GM12878 (cell line): ENCODE measurements around the gene DYNLT4.
A peak's percentile ranks its signal among the peaks of the same experiment; 100 is the strongest.

ENCODE experiments used
- ATF2 ChIP-seq: IDR thresholded peaks from 2 replicates; pipeline ENCODE4 v1.6.1; 2012; ENCODE audit warnings: low read length, inconsistent platforms
- CHD2 ChIP-seq: IDR thresholded peaks from 2 replicates; pipeline ENCODE4 v1.6.1; 2011; ENCODE audit warnings: low read depth, low read length, improper control_type of control experiment, borderline replicate concordance
- JUNB ChIP-seq: IDR thresholded peaks from 2 replicates; pipeline ENCODE4 v1.6.1; 2016; ENCODE audit warnings: antibody characterized with exemption, mild to moderate bottlenecking
- PKNOX1 ChIP-seq: fragments of 450-650 bp; IDR thresholded peaks from 2 replicates; pipeline ENCODE4 v1.6.1; 2016; ENCODE audit warnings: mild to moderate bottlenecking
- POLR2AphosphoS5 ChIP-seq: IDR thresholded peaks from 2 replicates; pipeline ENCODE4 v1.6.1; 2011; ENCODE audit warnings: mild to moderate bottlenecking, low read length, inconsistent platforms
- YY1 ChIP-seq: IDR thresholded peaks from 2 replicates; pipeline ENCODE4 v1.6.1; 2011; ENCODE audit warnings: low read depth, mild to moderate bottlenecking, low read length
- ZBTB33 ChIP-seq: fragments of 450-650 bp; IDR thresholded peaks from 2 replicates; pipeline ENCODE4 v1.6.1; 2017; ENCODE audit warnings: mild to moderate bottlenecking
- ZZZ3 ChIP-seq: IDR thresholded peaks from 2 replicates; pipeline ENCODE4 v1.6.1; 2011; ENCODE audit warnings: low read depth; ENCODE audit not compliant: control insufficient read depth, insufficient read length
- TF ChIP-seq, protein P1 (sequence below), 3 experiments: IDR thresholded peaks in 2 of 3; conservative IDR thresholded peaks in 1 of 3; 2 replicates each; pipeline ENCODE4 v1.5.1; 2011; ENCODE audit warnings: low read depth in 3 of 3, low read length in 3 of 3, mild to moderate bottlenecking in 3 of 3, control low read depth in 2 of 3, moderate library complexity in 2 of 3, inconsistent platforms in 1 of 3, mixed read lengths in 1 of 3; ENCODE audit not compliant: control insufficient read depth in 2 of 3, insufficient read depth in 1 of 3; ENCODE audit errors: extremely low read depth in 1 of 3
- TF ChIP-seq, protein P2 (sequence below): IDR thresholded peaks from 2 replicates; pipeline ENCODE4 v1.6.1; 2012; ENCODE audit warnings: mild to moderate bottlenecking, low read depth, low read length

DNA sequence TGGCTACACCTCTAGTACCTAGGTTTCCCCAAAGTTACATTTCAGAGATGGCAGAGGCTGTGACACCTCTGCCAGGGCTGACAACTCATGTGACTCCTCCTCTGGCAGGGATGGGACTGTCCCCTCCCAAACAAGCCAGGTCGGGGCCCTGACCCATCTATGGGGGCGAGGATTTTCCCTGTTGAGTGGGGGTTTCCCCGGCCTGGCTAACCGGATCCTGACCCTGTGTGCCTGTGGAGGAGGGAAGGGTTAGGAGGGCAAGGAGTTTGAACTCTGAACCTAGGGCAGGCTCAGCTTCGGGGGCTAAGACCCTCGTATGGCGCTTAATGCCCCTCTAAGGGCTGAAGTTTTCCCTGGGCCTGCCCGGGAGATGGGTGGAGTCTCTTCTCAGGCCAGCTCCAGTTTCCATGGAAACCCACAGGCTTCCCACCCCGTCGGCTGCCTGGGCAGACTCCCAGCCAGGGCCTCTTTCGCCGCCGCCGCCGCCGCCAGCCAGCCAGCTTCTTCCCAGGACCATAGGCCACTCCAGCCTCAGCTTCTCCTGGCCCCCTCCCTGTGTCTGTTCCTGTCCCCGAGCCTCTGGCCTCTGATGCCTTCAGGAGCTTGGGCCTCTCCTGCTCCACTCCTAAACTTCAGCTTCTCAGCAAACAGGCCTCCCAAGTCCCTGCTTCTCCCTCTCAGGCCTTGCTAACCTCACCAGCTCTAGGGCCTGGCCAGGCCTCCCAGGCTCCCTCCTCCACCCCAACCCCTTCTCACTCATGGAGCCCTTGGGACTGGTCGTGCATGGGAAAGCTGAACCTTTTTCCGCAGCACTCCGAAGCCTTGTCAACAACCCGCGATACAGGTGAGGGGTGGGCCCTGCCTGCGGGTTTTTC lies 1.1 kb upstream of the DYNLT4 start, which contains the start of gene BTBD19:
- TF ChIP-seq JUNB: no peak
- TF ChIP-seq, protein P1, sequence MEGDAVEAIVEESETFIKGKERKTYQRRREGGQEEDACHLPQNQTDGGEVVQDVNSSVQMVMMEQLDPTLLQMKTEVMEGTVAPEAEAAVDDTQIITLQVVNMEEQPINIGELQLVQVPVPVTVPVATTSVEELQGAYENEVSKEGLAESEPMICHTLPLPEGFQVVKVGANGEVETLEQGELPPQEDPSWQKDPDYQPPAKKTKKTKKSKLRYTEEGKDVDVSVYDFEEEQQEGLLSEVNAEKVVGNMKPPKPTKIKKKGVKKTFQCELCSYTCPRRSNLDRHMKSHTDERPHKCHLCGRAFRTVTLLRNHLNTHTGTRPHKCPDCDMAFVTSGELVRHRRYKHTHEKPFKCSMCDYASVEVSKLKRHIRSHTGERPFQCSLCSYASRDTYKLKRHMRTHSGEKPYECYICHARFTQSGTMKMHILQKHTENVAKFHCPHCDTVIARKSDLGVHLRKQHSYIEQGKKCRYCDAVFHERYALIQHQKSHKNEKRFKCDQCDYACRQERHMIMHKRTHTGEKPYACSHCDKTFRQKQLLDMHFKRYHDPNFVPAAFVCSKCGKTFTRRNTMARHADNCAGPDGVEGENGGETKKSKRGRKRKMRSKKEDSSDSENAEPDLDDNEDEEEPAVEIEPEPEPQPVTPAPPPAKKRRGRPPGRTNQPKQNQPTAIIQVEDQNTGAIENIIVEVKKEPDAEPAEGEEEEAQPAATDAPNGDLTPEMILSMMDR (IDR thresholded peaks at IDR 0.05 in 2 of 3, conservative IDR thresholded peaks at IDR 0.05 in 1 of 3; ENCODE audit: control insufficient read depth in 2 of 3, extremely low read depth in 1 of 3, insufficient read depth in 1 of 3, low read depth in 3 of 3, low read length in 3 of 3): no peak
- peak; percentile 79 for TF ChIP-seq ZBTB33
- TF ChIP-seq, protein P2, sequence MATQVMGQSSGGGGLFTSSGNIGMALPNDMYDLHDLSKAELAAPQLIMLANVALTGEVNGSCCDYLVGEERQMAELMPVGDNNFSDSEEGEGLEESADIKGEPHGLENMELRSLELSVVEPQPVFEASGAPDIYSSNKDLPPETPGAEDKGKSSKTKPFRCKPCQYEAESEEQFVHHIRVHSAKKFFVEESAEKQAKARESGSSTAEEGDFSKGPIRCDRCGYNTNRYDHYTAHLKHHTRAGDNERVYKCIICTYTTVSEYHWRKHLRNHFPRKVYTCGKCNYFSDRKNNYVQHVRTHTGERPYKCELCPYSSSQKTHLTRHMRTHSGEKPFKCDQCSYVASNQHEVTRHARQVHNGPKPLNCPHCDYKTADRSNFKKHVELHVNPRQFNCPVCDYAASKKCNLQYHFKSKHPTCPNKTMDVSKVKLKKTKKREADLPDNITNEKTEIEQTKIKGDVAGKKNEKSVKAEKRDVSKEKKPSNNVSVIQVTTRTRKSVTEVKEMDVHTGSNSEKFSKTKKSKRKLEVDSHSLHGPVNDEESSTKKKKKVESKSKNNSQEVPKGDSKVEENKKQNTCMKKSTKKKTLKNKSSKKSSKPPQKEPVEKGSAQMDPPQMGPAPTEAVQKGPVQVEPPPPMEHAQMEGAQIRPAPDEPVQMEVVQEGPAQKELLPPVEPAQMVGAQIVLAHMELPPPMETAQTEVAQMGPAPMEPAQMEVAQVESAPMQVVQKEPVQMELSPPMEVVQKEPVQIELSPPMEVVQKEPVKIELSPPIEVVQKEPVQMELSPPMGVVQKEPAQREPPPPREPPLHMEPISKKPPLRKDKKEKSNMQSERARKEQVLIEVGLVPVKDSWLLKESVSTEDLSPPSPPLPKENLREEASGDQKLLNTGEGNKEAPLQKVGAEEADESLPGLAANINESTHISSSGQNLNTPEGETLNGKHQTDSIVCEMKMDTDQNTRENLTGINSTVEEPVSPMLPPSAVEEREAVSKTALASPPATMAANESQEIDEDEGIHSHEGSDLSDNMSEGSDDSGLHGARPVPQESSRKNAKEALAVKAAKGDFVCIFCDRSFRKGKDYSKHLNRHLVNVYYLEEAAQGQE: no peak
- TF ChIP-seq YY1: no peak
- no peak for TF ChIP-seq ATF2
- no peak for TF ChIP-seq PKNOX1
- no peak for TF ChIP-seq CHD2
- TF ChIP-seq POLR2AphosphoS5: no peak
- no peak for TF ChIP-seq ZZZ3
